Sigmoid colon (tissue), 7 donors: ENCODE data around the gene BCL11B. TPM values are rescaled to one million over a fixed set of nuclear protein-coding genes. Genes with fewer than 3 reads are reported as not detected.

ENCODE experiments used
- DNase-seq: peaks from one replicate; pipeline ENCODE4 v3.0.0-alpha.2; 2019
- H3K27ac ChIP-seq, 4 donors: fragments of 200-600 bp; sonication (generic); one replicate each; pipeline ENCODE4 v1.5.1; 2016 to 2019; ENCODE audit warnings: mild to moderate bottlenecking in 1 of 4
- H3K27me3 ChIP-seq, 3 donors: fragments of 200-600 bp; sonication (generic); one replicate each; pipeline ENCODE4 v1.5.1; 2019; ENCODE audit warnings: mild to moderate bottlenecking in 1 of 3
- H3K36me3 ChIP-seq, 4 donors: fragments of 200-600 bp; sonication (generic); one replicate each; pipeline ENCODE4 v1.5.1; 2016 to 2019
- H3K4me1 ChIP-seq, 4 donors: fragments of 200-600 bp; sonication (generic); one replicate each; pipeline ENCODE4 v1.5.1; 2017 to 2019
- H3K4me3 ChIP-seq, 4 donors: fragments of 200-600 bp; sonication (generic); one replicate each; pipeline ENCODE4 v1.5.1; 2017 to 2019; ENCODE audit warnings: mild to moderate bottlenecking in 2 of 4, moderate library complexity in 1 of 4
- H3K9me3 ChIP-seq, 4 donors: fragments of 200-600 bp in 3 of 4; sonication (generic) in 3 of 4; one replicate each; pipeline versions ENCODE4 v1.5.1 to v1.6.1; 2013 to 2019
- EP300 ChIP-seq, 4 donors: sonication (generic); formaldehyde crosslinking; IDR thresholded peaks; one replicate each; pipeline ENCODE4 v1.6.1; 2017; ENCODE audit warnings: antibody characterized with exemption in 4 of 4
- POLR2A ChIP-seq, 2 donors: fragments of 450-650 bp; IDR thresholded peaks; one replicate each; pipeline ENCODE4 v1.6.1; 2016; ENCODE audit warnings: antibody characterized with exemption in 2 of 2, mild to moderate bottlenecking in 2 of 2, moderate library complexity in 2 of 2
- POLR2AphosphoS5 ChIP-seq, 4 donors: sonication (generic); formaldehyde crosslinking; IDR thresholded peaks; one replicate each; pipeline ENCODE4 v1.6.1; 2017; ENCODE audit warnings: antibody characterized with exemption in 4 of 4
- WGBS, 2 donors: extraction: QIAGEN DNeasy Blood & Tissue Kit; methylation state at CpG; one replicate each; pipeline ENCODE4 v1.1.7; 2013; 5-methylcytosine and 5-hydroxymethylcytosine counted together
- intact Hi-C: fragments of 100-400 bp; cut with DNase I; formaldehyde crosslinking; loops from one replicate; pipeline ENCODE4 v1.15.1; 2023
- polyA plus RNA-seq, 3 donors: library from polyadenylated mRNA; stranded (reverse); fragments of 200-250 nt; gene quantifications; one replicate each; pipeline ENCODE4 v1.2.3, GENCODE V29; 2013
- total RNA-seq, 4 donors: library from RNA; depleted of rRNA; stranded (reverse); fragments of >200 nt; gene quantifications; one replicate each; pipeline ENCODE4 v1.1.0, GENCODE V29; 2016
- TF ChIP-seq, protein P1 (sequence below), 4 experiments: fragments of 450-650 bp in 3 of 4; fragments of 200-600 bp in 1 of 4; IDR thresholded peaks; one replicate each; pipeline ENCODE4 v1.5.1; 2016 to 2019; ENCODE audit warnings: antibody characterized with exemption in 4 of 4, mild to moderate bottlenecking in 3 of 4, moderate library complexity in 2 of 4
- donor health status: healthy with polysubstance abuse.
- donor health status: Bipolar disorder and iron deficiency.
- donor health status: healthy.

Gene BCL11B
- total and polyA plus RNA-seq, 7 donors = under 0.01 to 3.5 (median 0.23) TPM

GRCh38 chr14:99173086-99173485 is 98.9 kb downstream of the BCL11B start:
- no peaks in the 10 kb centered on the region for H3K9me3 ChIP-seq
- no peak overlapping the region for H3K27ac ChIP-seq
- H3K27me3 ChIP-seq = no peaks in the 10 kb centered on the region
- H3K4me3 ChIP-seq = no peak overlapping the region
- H3K4me1 ChIP-seq = no peaks in the 10 kb centered on the region
- no peaks in the 10 kb centered on the region for H3K36me3 ChIP-seq
- 91 to 95% methylated on average over 11 of the region's 11 CpGs for WGBS, 2 donors
- peak; percentile 40 for DNase-seq
- TF ChIP-seq POLR2A (IDR thresholded peaks at IDR 0.05) (no peak), EP300 (IDR thresholded peaks at IDR 0.05) (no peak), POLR2AphosphoS5 (IDR thresholded peaks at IDR 0.05) (no peak)
- TF ChIP-seq, protein P1, sequence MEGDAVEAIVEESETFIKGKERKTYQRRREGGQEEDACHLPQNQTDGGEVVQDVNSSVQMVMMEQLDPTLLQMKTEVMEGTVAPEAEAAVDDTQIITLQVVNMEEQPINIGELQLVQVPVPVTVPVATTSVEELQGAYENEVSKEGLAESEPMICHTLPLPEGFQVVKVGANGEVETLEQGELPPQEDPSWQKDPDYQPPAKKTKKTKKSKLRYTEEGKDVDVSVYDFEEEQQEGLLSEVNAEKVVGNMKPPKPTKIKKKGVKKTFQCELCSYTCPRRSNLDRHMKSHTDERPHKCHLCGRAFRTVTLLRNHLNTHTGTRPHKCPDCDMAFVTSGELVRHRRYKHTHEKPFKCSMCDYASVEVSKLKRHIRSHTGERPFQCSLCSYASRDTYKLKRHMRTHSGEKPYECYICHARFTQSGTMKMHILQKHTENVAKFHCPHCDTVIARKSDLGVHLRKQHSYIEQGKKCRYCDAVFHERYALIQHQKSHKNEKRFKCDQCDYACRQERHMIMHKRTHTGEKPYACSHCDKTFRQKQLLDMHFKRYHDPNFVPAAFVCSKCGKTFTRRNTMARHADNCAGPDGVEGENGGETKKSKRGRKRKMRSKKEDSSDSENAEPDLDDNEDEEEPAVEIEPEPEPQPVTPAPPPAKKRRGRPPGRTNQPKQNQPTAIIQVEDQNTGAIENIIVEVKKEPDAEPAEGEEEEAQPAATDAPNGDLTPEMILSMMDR (IDR thresholded peaks at IDR 0.05) = no peak
- intact Hi-C loops = no loop called here

DNA sequence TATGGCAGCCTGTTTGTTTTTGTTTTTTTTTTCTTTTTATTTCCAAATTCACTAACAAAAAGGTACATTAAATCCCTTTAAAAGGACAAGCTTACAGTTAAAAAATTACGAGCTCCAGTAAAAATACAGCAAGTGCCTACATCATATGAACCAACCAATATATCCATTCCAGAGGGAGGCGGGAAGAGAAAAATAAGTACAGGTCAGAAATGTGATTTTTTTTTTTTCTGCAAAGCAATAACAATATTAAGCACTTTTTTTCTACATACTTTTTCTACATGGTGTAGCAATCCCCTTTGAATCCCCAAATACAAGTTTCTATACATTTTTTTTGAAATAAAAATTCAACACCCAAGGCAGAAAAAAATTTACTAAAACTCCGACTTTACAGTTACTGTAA is 100.6 kb downstream of the BCL11B start:
- Histone ChIP-seq H3K27ac (no peak overlapping the region), H3K4me1 (no peaks in the 10 kb centered on the region), H3K9me3 (no peaks in the 10 kb centered on the region), H3K4me3 (no peak overlapping the region), H3K36me3 (no peaks in the 10 kb centered on the region), H3K27me3 (no peaks in the 10 kb centered on the region)
- TF ChIP-seq EP300 (IDR thresholded peaks at IDR 0.05) (no peak), POLR2A (IDR thresholded peaks at IDR 0.05) (no peak), POLR2AphosphoS5 (IDR thresholded peaks at IDR 0.05) (no peak)
- TF ChIP-seq, protein P1 (IDR thresholded peaks at IDR 0.05) = no peak
- 93 to 95% methylated on average over 3 of the region's 3 CpGs for WGBS, 2 donors
- intact Hi-C loops = no loop called here
- DNase-seq = no peak

DNA sequence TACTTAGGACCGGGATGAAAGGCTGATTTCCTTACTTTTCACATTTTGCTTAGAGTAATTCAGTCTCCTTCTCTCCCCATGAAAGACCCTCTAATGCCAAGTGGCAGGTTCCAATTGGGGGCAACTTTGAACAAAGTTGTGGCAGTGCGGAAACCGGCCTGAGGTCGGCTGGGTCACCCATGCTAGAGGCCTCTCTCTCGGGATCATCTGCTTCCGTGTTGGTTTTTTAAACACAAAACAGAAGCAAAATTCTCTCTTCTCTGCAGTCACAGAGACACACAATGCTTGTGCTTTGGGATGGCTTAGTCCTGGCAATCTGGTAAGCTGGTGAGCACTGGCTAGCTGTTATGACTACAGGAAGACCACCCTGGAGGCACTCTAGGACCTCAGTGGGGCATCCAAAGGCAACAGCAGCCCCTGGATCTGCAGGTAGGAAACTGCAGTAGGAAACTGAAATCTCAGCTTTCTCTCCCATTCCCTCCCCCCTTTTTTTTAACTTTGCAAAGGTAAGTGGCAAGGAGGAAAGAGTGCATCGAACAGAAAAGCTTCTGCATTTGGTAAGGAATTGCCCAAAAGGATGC is 102.1 kb downstream of the BCL11B start:
- 84 to 92% methylated on average over 7 of the region's 7 CpGs for WGBS, 2 donors
- Histone ChIP-seq H3K36me3 (no peaks in the 10 kb centered on the region), H3K27ac (no peak overlapping the region), H3K27me3 (no peaks in the 10 kb centered on the region), H3K9me3 (no peaks in the 10 kb centered on the region), H3K4me3 (no peak overlapping the region), H3K4me1 (no peaks in the 10 kb centered on the region)
- intact Hi-C loops = no loop called here
- peak; percentile 20 for DNase-seq
- TF ChIP-seq POLR2A (IDR thresholded peaks at IDR 0.05) (no peak), EP300 (IDR thresholded peaks at IDR 0.05) (no peak)

DNA sequence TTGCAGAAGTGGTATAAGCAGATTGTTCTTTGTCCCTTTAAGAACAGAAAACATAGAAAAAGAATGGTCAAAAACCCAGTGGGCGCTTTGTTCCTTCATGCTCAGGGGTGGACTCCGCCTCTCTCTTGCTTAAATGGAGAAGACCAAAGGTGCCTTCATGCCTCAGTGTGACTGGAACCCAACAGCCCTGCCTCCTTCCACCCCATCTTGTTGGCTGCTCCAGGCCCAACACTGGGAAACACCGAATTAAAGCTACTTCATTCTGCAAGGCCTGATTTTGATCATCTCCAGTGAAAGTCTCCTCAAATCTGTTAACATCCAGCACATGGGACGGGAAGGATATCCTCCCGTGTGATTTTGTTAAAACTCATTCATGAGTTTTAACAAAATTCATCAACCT is 103.7 kb downstream of the BCL11B start:
- no peaks in the 10 kb centered on the region for H3K36me3 ChIP-seq

GRCh38 chr14:99166506-99166905 is 105.5 kb downstream of the BCL11B start:
- H3K9me3 ChIP-seq = no peaks in the 10 kb centered on the region
- WGBS, 2 donors = 89 to 95% methylated on average over 4 of the region's 4 CpGs
- DNase-seq = no peak
- no peak overlapping the region for H3K4me3 ChIP-seq
- no peaks in the 10 kb centered on the region for H3K36me3 ChIP-seq
- TF ChIP-seq, protein P1 (IDR thresholded peaks at IDR 0.05) = no peak
- TF ChIP-seq EP300 (IDR thresholded peaks at IDR 0.05) (no peak), POLR2AphosphoS5 (IDR thresholded peaks at IDR 0.05) (no peak), POLR2A (IDR thresholded peaks at IDR 0.05) (no peak)
- intact Hi-C loops = no loop called here
- no peaks in the 10 kb centered on the region for H3K27me3 ChIP-seq
- no peak overlapping the region for H3K27ac ChIP-seq
- no peaks in the 10 kb centered on the region for H3K4me1 ChIP-seq

More for the DNA sequence above, 103.7 kb downstream of the BCL11B start:
- Histone ChIP-seq H3K4me3 (no peak overlapping the region), H3K4me1 (no peaks in the 10 kb centered on the region), H3K27ac (no peak overlapping the region), H3K9me3 (no peaks in the 10 kb centered on the region), H3K27me3 (no peaks in the 10 kb centered on the region)
- TF ChIP-seq POLR2A (IDR thresholded peaks at IDR 0.05) (no peak), EP300 (IDR thresholded peaks at IDR 0.05) (no peak), POLR2AphosphoS5 (IDR thresholded peaks at IDR 0.05) (no peak)
- TF ChIP-seq, protein P1 (IDR thresholded peaks at IDR 0.05) = no peak
- no peak for DNase-seq
- intact Hi-C loops = no loop called here
- 94% methylated on average over 5 of the region's 5 CpGs for WGBS, 2 donors
